OCI-LY7 (cell line): ENCODE data around the gene ARID4A.

Experiments
- EZH2phosphoT487 ChIP-seq: fragments of 200-600 bp; sonication (generic); IDR thresholded peaks from 2 replicates; pipeline ENCODE4 v1.6.1; 2018; ENCODE audit warnings: low read depth, borderline replicate concordance, mild to moderate bottlenecking, mixed run types, antibody characterized with exemption, low read length, moderate library complexity, mixed read lengths
- TF ChIP-seq, protein P1 (sequence below): fragments of 200-600 bp; sonication (generic); conservative IDR thresholded peaks from 2 replicates; pipeline ENCODE4 v1.5.1; 2014; ENCODE audit warnings: mild to moderate bottlenecking, antibody characterized with exemption, low read length, moderate library complexity, mixed read lengths

DNA sequence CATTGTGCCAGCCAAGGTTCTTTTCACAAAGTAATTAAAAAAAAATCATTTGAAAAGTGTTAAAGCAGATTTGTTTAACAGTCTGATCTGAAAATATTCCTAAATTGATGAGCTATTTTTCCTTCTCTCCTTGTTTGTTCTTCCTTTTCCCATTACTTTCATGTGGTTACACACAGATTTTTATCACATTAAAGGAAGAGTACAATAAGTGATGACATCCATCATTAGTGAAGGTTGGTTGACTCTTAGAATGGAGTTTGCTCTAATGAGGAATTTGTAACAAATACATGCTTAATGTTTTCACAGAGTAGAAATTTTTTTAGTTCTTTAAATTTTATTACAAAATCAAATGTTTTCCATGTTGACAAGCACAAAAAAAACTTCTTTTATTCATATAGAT, 78.4 kb downstream of the ARID4A start:
- TF ChIP-seq, protein P1, sequence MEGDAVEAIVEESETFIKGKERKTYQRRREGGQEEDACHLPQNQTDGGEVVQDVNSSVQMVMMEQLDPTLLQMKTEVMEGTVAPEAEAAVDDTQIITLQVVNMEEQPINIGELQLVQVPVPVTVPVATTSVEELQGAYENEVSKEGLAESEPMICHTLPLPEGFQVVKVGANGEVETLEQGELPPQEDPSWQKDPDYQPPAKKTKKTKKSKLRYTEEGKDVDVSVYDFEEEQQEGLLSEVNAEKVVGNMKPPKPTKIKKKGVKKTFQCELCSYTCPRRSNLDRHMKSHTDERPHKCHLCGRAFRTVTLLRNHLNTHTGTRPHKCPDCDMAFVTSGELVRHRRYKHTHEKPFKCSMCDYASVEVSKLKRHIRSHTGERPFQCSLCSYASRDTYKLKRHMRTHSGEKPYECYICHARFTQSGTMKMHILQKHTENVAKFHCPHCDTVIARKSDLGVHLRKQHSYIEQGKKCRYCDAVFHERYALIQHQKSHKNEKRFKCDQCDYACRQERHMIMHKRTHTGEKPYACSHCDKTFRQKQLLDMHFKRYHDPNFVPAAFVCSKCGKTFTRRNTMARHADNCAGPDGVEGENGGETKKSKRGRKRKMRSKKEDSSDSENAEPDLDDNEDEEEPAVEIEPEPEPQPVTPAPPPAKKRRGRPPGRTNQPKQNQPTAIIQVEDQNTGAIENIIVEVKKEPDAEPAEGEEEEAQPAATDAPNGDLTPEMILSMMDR = no peak
- no peak for TF ChIP-seq EZH2phosphoT487
